NK-92 treated with Interleukin-12 subunit alpha and Interleukin-12 subunit beta, amount 100 ng/mL, for 24 hours (cell line): ENCODE results near the gene KCTD20.
"Not testable (repeated sequence)": the region's sequence is repeated elsewhere in the genome, so short reads cannot be mapped to it uniquely, and the experiment has no call there.

ENCODE experiments used
- DNase-seq: peaks from one replicate; lab custom pipeline; 2025; lab: John Stamatoyannopoulos, UW

KCTD20 gene

GRCh38 chr6:36444470-36444869 is 1.7 kb downstream of the KCTD20 start:
- no peak for DNase-seq

- DNase-seq, result no peak
These were observed 2.8 kb downstream of the KCTD20 start for GRCh38 chr6:36445621-36446020.

- not testable (repeated sequence) for DNase-seq
These were observed 6.4 kb downstream of the KCTD20 start for GRCh38 chr6:36449173-36449572.

GRCh38 chr6:36452897-36453296 is 10.1 kb downstream of the KCTD20 start:
- not testable (repeated sequence) for DNase-seq

GRCh38 chr6:36455486-36456027 is 12.8 kb downstream of the KCTD20 start:
- DNase-seq, result no peak

- DNase-seq, result no peak
These were observed 16.7 kb downstream of the KCTD20 start for GRCh38 chr6:36459501-36459900.

GRCh38 chr6:36460916-36461315 is 18.1 kb downstream of the KCTD20 start:
- no peak for DNase-seq

- no peak for DNase-seq
These were observed 18.8 kb downstream of the KCTD20 start for GRCh38 chr6:36461646-36462045.

GRCh38 chr6:36463676-36464075 is 20.9 kb downstream of the KCTD20 start:
- no peak for DNase-seq

GRCh38 chr6:36464233-36464632 is 21.4 kb downstream of the KCTD20 start:
- DNase-seq, result no peak

GRCh38 chr6:36467625-36468024 is 24.8 kb downstream of the KCTD20 start:
- DNase-seq, result no peak

- DNase-seq, result no peak
These were observed 26.4 kb downstream of the KCTD20 start for GRCh38 chr6:36469148-36469661.

- no peak for DNase-seq
These were observed 27.1 kb downstream of the KCTD20 start for GRCh38 chr6:36469946-36470345.

GRCh38 chr6:36478051-36478526 is 35.3 kb downstream of the KCTD20 start:
- DNase-seq, result no peak

- DNase-seq, result no peak
These were observed 36.5 kb downstream of the KCTD20 start for GRCh38 chr6:36479256-36479655.

GRCh38 chr6:36483326-36483725 is 40.5 kb downstream of the KCTD20 start:
- not testable (repeated sequence) for DNase-seq

- no peak for DNase-seq
These were observed 41.9 kb downstream of the KCTD20 start for GRCh38 chr6:36484736-36485135.

- no peak for DNase-seq
These were observed 44.9 kb downstream of the KCTD20 start for GRCh38 chr6:36487698-36488097.

GRCh38 chr6:36488221-36488620 is 45.4 kb downstream of the KCTD20 start:
- no peak for DNase-seq

GRCh38 chr6:36489426-36489825 is 46.6 kb downstream of the KCTD20 start:
- DNase-seq, result no peak

GRCh38 chr6:36491378-36491965 is 48.7 kb downstream of the KCTD20 start:
- no peak for DNase-seq

GRCh38 chr6:36492092-36492491 is 49.3 kb downstream of the KCTD20 start:
- DNase-seq, result no peak

- no peak for DNase-seq
These were observed 49.8 kb downstream of the KCTD20 start for GRCh38 chr6:36492621-36493020.

GRCh38 chr6:36493319-36493718 is 50.5 kb downstream of the KCTD20 start:
- no peak for DNase-seq
